ENCODE results near the gene MTHFD2L.
A peak's percentile ranks its signal among the peaks of the same experiment; 100 is the strongest.

The MTHFD2L gene

GRCh38 chr4:74258963-74259362 is 101.0 kb downstream of the MTHFD2L start:
- peak in 3 of 4 experiments; percentile 17 to 50 (median 27) for DNase-seq

- peak in 1 of 4 experiments; percentile 13 for DNase-seq
These were observed 102.1 kb downstream of the MTHFD2L start for GRCh38 chr4:74260036-74260435.

GRCh38 chr4:74262522-74262921 is 104.6 kb downstream of the MTHFD2L start:
- peak in 2 of 4 experiments; percentile 10 to 21 for DNase-seq

GRCh38 chr4:74263551-74263950 is 105.6 kb downstream of the MTHFD2L start:
- peak in 3 of 4 experiments; percentile 18 to 58 (median 57) for DNase-seq

- DNase-seq: peak in 3 of 4 experiments; percentile 24 to 39 (median 33)
These were observed 108.2 kb downstream of the MTHFD2L start for GRCh38 chr4:74266081-74266480.

- peak in 3 of 4 experiments; percentile 9 to 68 (median 59) for DNase-seq
These were observed 110.2 kb downstream of the MTHFD2L start for GRCh38 chr4:74267998-74268606.

- DNase-seq: no peak
These were observed 110.7 kb downstream of the MTHFD2L start for GRCh38 chr4:74268643-74269042.

- DNase-seq: no peak
These were observed 120.6 kb downstream of the MTHFD2L start for GRCh38 chr4:74278490-74278889.

GRCh38 chr4:74279716-74280115 is 121.8 kb downstream of the MTHFD2L start:
- DNase-seq: no peak

- DNase-seq: no peak
These were observed 125.0 kb downstream of the MTHFD2L start for GRCh38 chr4:74282926-74283325.

- no peak for DNase-seq
These were observed 125.7 kb downstream of the MTHFD2L start for GRCh38 chr4:74283614-74284013.

GRCh38 chr4:74284053-74284452 is 126.1 kb downstream of the MTHFD2L start:
- DNase-seq: no peak

GRCh38 chr4:74287164-74287563 is 129.2 kb downstream of the MTHFD2L start:
- no peak for DNase-seq

GRCh38 chr4:74287791-74288190 is 129.9 kb downstream of the MTHFD2L start:
- no peak for DNase-seq

GRCh38 chr4:74291471-74291870 is 133.6 kb downstream of the MTHFD2L start:
- no peak for DNase-seq

GRCh38 chr4:74292111-74292870 is 134.4 kb downstream of the MTHFD2L start:
- no peak for DNase-seq

GRCh38 chr4:74293558-74293957 is 135.6 kb downstream of the MTHFD2L start:
- no peak for DNase-seq

- no peak for DNase-seq
These were observed 136.8 kb downstream of the MTHFD2L start for GRCh38 chr4:74294681-74295080.

- DNase-seq: no peak
These were observed 139.6 kb downstream of the MTHFD2L start for GRCh38 chr4:74297539-74297938.

- no peak for DNase-seq
These were observed 146.2 kb downstream of the MTHFD2L start for GRCh38 chr4:74304095-74304625.

- no peak for DNase-seq
These were observed 147.1 kb downstream of the MTHFD2L start for GRCh38 chr4:74305000-74305399.

- no peak for DNase-seq
These were observed 149.3 kb downstream of the MTHFD2L start for GRCh38 chr4:74307170-74307569.

GRCh38 chr4:74308215-74308614 is 150.3 kb downstream of the MTHFD2L start, which contains the start of gene EPGN:
Gene EPGN (plus strand): TSS chr4:74308470. CDS start chr4:74308534, 64 bp downstream.
- no peak for DNase-seq

- DNase-seq: peak in 2 of 4 experiments; percentile 14 to 20
These were observed 151.3 kb downstream of the MTHFD2L start for GRCh38 chr4:74309223-74309622.

Measured in suppressor macrophage (primary cell).